HG03342 (cell line): Measurements from ENCODE around the gene DNAH1.
A peak's percentile ranks its signal among the peaks of the same experiment; 100 is the strongest.

ENCODE experiments used
- ATAC-seq: cut with Tn5 transposase; IDR thresholded peaks from one replicate; pipeline ENCODE4 v1.9.1; 2021; ENCODE audit warnings: mild to moderate bottlenecking, moderate library complexity; ENCODE audit not compliant: unreplicated experiment

The DNAH1 gene

DNA sequence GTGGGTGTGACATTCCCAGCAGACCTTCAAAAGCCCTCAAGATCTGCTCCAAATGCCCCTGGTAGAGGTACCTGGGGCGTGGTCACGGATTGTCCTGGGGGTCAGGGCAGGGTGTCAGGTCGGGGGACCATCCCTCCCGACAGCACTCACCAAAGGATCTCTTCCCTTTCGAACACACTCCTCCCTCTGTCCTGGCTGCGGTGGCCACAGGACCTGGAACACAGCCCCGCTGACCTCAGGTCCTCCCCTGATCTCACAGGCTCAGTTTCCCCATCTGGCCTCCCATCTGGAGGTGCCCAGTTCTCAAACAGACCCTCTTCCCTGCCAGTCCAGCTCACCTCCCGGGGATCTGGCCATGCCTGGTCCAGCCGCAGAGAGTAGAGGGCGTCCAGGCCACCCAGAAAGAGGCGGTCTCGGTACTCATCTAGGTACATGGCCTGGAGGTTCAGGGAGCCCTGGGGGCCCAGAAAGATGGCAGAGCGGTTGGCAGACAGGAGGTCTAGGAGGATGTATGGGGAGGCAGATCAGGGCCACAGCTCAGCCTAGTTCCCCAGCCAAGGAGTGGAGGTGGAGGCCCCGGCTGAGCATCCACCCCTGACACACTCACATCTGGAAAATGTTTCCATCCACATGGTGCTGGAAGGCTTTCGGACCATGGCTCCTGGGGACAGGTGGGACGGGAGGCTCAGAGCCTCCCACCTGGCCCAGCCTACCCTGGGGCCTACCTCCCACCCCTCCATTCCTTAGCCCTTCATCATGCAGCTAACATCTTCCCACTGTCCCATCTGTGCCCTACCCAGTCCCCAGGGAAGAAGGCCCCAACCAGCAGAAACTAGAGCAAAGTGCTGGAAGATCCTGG is 126.5 kb downstream of the DNAH1 start:
- no peak for ATAC-seq

DNA sequence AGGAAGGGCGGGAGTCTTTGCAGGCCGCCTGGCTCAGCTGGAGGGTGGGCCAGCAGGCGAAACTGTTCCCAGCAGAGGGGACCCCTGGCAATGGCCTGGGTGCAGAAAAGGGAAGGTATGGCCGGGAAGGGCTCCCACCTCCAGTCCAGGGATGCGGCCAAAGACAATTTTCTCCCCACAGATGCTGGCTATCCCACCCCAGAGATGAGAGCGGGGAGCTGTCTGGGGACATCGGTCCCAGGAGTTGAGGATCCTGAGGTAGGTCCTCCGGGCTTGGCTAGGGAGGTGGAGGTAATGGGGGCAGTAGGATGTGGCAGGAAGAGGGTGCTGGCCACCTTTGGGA is 127.1 kb downstream of the DNAH1 start:
- no peak for ATAC-seq

DNA sequence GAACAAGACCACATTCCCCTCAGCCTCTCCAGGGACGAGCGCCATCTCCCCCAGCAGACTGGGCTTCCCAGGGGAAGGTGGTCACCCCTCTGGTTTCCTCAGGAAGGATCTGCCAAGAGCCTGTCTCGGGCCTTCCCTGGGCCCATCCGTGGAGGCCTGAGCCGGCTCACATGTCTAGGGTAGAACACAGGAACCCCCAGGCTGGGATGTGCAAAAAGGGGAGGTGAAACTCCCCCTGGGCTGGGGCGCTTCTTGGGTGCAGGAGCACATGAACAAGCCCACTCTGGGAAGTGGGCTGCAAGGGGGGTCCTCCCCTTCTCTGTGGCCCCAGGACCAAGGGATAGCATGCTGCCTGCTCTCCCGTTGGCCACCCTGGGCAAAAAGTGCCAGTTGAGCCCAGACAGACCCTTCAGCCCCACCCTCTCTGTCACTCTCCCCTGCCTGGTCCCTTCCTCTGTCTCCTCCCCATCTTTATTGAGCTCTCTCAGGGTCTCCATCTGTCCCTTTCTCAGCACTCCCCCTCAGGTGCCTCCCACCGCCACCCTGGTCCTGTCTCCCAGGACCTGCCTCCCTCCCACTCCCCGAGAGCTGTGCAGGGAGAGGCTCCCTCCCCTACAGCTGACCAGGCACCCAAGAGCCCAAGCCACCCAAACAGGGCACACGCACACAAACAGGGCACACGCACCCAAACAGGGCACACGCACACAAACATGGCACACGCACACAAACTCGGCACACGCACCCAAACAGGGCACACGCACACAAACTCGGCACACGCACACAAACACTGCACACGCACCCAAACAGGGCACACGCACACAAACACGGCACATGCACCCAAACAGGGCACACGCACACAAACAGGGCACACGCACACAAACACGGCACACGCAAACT is 127.9 kb downstream of the DNAH1 start:
- ATAC-seq = no peak

DNA sequence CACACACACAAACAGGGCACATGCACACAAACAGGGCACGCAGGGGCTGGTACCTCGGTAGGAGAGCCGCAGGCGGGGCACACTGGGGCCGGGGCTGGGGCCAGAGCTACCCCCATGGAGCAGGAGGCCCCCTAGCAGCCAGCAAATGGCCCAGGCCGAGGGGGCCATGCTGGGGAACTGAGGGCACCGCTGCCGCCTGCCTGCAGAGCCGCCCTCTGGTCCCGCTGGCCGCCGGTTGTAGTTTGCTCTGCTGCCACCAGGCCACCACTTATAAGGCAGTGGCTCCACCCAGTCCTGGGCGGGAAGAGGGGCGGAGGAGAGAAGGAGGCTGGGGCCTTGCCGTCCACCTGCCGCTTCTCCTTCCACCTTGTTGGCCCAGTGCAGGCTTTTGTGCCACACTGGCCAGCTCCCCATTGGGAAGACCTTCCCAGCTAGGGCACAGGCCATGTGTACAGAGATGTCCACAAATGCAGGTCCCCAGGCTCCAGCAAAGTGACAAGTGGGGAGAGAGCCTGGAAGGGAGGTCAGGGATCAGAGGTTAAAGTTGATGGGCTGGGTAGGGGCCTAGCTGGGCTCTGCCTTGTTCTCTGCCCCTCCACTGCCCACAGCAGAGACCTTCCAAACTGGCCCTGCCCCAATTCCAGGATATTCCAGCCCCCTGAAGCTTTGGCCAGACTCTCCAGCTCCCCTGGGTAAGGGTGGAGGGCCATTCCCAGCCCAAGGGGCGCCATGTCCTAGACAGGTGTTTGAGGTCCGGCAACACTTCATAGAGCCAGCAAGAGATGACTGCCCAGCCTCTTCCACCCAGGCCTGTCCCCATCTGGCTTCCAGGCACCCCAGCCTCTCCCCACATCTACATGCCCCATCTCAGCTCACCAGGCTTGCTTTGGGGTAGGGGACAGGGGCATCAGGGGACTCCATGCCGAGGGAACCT is 129.0 kb downstream of the DNAH1 start, which contains the start of gene SEMA3G:
Gene SEMA3G, minus strand, starts transcription at position 244 of the 934 bp plus-strand sequence. Its CDS starts 76 bp downstream, at position 168.
- peak; percentile 86 for ATAC-seq

DNA sequence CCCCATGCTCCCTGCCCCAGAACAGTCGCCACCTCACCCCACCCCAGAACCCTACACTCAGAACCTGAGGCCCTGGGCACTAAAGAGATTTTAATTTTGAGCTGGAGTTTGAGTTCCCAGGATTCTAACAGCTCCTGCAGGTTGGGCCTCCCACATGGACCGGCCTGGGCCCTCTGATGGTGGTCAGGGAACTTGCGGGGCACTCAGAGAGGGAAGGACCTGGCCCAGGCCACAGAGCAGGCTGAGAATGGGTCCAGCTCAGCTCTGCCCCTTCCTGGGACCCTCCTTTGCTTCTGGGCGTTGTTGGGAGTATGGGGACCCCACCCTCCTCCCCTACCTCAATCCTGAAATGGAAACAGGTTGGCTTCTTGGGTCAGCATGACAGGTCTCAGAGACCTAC is 129.9 kb downstream of the DNAH1 start:
- no peak for ATAC-seq

DNA sequence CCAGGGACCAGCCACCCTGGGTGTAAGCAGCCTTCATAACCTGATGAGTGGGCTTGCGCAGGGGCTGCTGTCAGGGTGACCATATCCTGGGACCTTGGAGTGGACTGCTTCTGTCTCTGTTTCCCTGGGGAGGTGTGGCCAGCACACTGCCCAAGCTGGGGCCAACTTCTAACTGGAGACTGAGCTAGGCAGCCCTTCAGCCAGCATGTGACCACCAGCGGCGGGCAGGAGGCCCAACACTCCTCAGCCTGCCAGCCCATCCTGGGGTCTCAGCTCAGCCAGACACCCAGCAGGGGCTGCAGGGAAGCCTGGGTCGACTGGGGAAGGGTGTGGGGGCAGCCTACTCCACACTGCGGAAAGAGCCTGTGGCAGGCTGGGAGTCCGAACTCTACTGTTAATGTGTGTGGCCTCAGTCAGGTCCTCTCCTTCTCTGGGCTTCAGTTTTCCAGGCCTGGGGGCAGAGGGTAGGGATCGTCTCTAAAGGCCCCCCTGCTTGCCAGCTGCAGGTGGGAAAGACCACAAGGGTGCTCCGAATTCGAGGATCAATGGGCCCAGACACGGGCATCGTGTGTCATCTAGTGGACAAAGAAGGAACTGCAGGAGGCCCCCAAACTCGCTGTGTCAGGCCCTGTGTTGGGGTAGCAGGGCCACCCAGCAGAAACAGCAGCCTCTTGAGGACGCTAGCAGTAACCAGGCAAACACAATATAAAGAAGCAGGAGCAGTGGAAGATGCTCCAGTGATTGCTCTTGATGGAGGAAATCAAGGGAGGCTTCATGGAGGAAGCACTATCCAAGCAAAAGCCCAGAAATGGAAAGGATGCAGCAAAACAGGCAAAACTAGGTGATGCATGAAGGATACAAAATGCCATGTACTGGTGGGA is 130.8 kb downstream of the DNAH1 start:
- no peak for ATAC-seq

DNA sequence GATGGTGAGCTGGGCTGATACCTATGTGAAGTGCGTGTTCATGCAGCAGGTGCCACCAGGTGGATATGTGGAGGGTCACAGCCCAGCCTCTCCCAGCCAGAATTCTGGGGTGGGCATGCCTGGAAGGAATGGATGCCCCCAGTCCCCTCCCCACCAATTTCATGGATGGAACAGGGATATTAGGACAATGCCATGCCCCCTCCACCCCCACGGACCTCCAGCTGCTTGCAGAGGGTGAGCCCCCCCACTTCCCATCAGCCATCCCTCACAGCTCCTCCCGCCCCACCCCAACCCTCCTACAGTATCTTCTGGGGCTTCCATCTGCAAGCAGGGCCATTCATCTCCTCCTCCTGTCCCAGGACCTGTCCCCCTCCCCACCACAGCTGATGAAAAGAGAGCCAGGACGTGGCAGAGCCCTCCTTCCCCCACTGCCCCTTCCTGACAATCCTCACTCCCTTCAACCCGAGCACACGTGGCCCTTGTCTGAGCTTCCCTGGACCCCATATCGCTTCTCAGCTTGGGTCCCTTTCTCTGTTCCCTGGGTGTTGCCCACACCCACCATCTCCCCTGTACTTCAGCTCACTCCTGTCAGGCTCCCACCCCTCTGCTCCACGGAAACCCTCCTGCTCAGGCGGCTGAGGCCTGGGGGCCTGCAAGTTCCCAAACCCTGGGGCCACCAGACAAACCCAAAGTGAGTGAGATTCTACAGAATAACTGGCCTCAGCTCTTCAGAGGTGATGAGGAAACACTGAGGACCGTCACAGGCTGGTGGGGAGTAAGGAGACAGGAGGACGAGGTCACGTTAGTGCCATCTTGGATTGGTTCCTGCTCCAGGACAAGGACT is 131.6 kb downstream of the DNAH1 start:
- no peak for ATAC-seq
